Measurements from ENCODE around the gene BCL10.

The BCL10 gene

GRCh38 chr1:85278853-85279314 lies 2.5 kb upstream of the BCL10 start:
- ChIA-PET CTCF (interaction anchor here (1.1 to 1.3 kb wide), 2 partner anchors 11 to 24 kb away, joined by 3 read pairs; no protein-coding TSS in a partner anchor), POLR2A (interaction anchor here (0.5 kb wide), 1 partner anchor 42 kb away, joined by 3 read pairs; no protein-coding TSS in a partner anchor)
- peak; percentile 79 for DNase-seq (ENCODE audit: low read depth, low spot score)
- no peak for TF ChIP-seq CTCF (IDR thresholded peaks at IDR 0.05; ENCODE audit: insufficient read depth, low read length, missing control alignments)
- H3K4me3 ChIP-seq (ENCODE audit: low read depth, low read length) = peak overlapping the region; percentile 40

- no peak for DNase-seq (ENCODE audit: low read depth, low spot score)
- CTCF ChIA-PET = interaction anchor here (1.3 to 10.5 kb wide), 2 partner anchors 19 to 23 kb away, joined by 3 to 146 read pairs; partner anchors contain the start of gene C1orf52
- no peak overlapping the region for H3K4me3 ChIP-seq (ENCODE audit: low read depth, low read length)
- no peak for TF ChIP-seq CTCF (IDR thresholded peaks at IDR 0.05; ENCODE audit: insufficient read depth, low read length, missing control alignments)
- POLR2A ChIA-PET = interaction anchor here (0.6 to 2.7 kb wide), 3 partner anchors 19 to 303 kb away, joined by 3 to 15 read pairs (median 3); partner anchors contain the start of gene CCN1
Observed at GRCh38 chr1:85277802-85278201, 1.4 kb upstream of the BCL10 start.

- ChIA-PET POLR2A (interaction anchor here (0.6 to 2.7 kb wide), 10 partner anchors 14 to 330 kb away, joined by 3 to 15 read pairs (median 5); partner anchors contain the start of genes C1orf52 and CCN1), CTCF (interaction anchor here (1.0 to 10.5 kb wide), 7 partner anchors 9 to 416 kb away, joined by 3 to 146 read pairs (median 5); partner anchors contain the start of gene C1orf52)
- peak overlapping the region; percentile 94 for H3K4me3 ChIP-seq (ENCODE audit: low read depth, low read length)
- DNase-seq (ENCODE audit: low read depth, low spot score) = no peak
- TF ChIP-seq CTCF (IDR thresholded peaks at IDR 0.05; ENCODE audit: insufficient read depth, low read length, missing control alignments) = no peak
Observed at GRCh38 chr1:85276978-85277639, 677 bp upstream of the BCL10 start.

GRCh38 chr1:85275701-85276214 lies 674 bp downstream of the BCL10 start:
- ChIA-PET POLR2A (interaction anchor here (1.0 to 2.7 kb wide), 6 partner anchors 17 to 408 kb away, joined by 3 to 15 read pairs (median 6); partner anchors contain the start of genes C1orf52 and CCN1), CTCF (interaction anchor here (1.2 to 10.5 kb wide), 6 partner anchors 8 to 166 kb away, joined by 4 to 146 read pairs (median 4); partner anchors contain the start of gene C1orf52)
- DNase-seq (ENCODE audit: low read depth, low spot score) = no peak
- H3K4me3 ChIP-seq (ENCODE audit: low read depth, low read length) = peak overlapping the region; percentile 94
- no peak for TF ChIP-seq CTCF (IDR thresholded peaks at IDR 0.05; ENCODE audit: insufficient read depth, low read length, missing control alignments)

GRCh38 chr1:85274969-85275453 lies 1.4 kb downstream of the BCL10 start:
- ChIA-PET CTCF (interaction anchor here (1.2 to 10.5 kb wide), 5 partner anchors 10 to 330 kb away, joined by 4 to 146 read pairs (median 4); partner anchors contain the start of gene C1orf52), POLR2A (interaction anchor here (2.1 kb wide), 1 partner anchor 16 kb away, joined by 10 read pairs; the partner anchor contains the start of gene C1orf52)
- peak overlapping the region; percentile 94 for H3K4me3 ChIP-seq (ENCODE audit: low read depth, low read length)
- no peak for TF ChIP-seq CTCF (IDR thresholded peaks at IDR 0.05; ENCODE audit: insufficient read depth, low read length, missing control alignments)
- no peak for DNase-seq (ENCODE audit: low read depth, low spot score)

Measured in AG04449 (cell line).